ENCODE measurements around the gene GLCE. TPM values are rescaled to one million over a fixed set of nuclear protein-coding genes. Genes with fewer than 3 reads are reported as not detected.

The GLCE gene
- total and polyA plus RNA-seq, 9 of the 15 experiments (the other 6 are each of a cell fraction or from before 2014, with no cell fraction given), result 4.6 to 12.3 (median 10.6) TPM

DNA sequence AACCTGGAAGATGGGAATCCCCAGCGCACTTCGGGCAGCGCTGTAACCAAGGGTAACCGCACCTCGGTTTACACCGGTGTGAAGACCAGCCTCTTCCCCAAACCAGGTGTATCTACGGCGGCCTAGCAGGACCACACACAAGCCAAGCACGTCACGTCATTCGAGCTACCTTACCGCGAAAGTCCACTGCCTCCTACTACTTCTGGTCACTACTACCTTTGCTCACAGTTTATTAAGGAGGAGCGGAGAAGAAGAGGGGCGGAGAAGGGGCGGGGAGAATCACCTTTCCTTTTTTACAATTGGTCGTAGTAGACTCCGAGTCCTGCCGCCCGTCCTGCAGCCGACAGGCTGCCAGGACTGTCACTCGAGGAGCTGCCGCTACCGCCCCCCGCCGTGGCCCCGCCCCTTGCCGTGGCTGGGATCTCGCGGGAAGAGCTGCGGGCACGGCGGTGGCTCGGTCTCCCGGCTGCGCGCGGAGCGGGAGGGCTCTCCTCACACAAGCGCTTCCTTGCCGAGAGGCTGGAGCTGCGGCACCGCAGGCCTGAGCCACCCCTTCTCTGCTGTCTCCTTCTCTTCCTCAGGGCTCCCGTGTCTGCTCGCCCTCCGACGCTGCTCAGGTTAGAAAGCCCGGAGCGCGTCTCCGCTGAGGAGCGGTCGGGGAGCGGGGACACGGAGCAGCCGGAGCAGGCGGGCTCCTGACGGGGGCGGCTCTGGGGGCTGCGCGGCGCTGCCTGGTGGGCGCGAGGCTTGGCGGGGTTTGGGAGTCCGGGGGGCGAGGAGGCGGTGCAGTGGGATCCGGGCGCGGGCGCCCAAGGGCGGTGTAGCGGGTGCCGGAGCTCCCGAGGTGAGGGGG, at the start of gene GLCE (continued):
- TF ChIP-seq, protein P1, sequence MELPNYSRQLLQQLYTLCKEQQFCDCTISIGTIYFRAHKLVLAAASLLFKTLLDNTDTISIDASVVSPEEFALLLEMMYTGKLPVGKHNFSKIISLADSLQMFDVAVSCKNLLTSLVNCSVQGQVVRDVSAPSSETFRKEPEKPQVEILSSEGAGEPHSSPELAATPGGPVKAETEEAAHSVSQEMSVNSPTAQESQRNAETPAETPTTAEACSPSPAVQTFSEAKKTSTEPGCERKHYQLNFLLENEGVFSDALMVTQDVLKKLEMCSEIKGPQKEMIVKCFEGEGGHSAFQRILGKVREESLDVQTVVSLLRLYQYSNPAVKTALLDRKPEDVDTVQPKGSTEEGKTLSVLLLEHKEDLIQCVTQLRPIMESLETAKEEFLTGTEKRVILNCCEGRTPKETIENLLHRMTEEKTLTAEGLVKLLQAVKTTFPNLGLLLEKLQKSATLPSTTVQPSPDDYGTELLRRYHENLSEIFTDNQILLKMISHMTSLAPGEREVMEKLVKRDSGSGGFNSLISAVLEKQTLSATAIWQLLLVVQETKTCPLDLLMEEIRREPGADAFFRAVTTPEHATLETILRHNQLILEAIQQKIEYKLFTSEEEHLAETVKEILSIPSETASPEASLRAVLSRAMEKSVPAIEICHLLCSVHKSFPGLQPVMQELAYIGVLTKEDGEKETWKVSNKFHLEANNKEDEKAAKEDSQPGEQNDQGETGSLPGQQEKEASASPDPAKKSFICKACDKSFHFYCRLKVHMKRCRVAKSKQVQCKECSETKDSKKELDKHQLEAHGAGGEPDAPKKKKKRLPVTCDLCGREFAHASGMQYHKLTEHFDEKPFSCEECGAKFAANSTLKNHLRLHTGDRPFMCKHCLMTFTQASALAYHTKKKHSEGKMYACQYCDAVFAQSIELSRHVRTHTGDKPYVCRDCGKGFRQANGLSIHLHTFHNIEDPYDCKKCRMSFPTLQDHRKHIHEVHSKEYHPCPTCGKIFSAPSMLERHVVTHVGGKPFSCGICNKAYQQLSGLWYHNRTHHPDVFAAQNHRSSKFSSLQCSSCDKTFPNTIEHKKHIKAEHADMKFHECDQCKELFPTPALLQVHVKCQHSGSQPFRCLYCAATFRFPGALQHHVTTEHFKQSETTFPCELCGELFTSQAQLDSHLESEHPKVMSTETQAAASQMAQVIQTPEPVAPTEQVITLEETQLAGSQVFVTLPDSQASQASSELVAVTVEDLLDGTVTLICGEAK (IDR thresholded peaks at IDR 0.05), result no peak
- TF ChIP-seq, protein P1 (CRISPR knock-in tag; IDR thresholded peaks at IDR 0.05), result no peak
- TF ChIP-seq ELF4 (CRISPR knock-in tag; IDR thresholded peaks at IDR 0.05) (no peak), BCL6 (CRISPR knock-in tag; IDR thresholded peaks at IDR 0.05) (no peak), TAF15 (IDR thresholded peaks at IDR 0.05; ENCODE audit: low read depth, low read length) (no peak), ZNF551 (CRISPR knock-in tag; IDR thresholded peaks at IDR 0.05) (no peak), CSDE1 (IDR thresholded peaks at IDR 0.05) (no peak), MYNN (IDR thresholded peaks at IDR 0.05) (no peak), MYNN (CRISPR knock-in tag; IDR thresholded peaks at IDR 0.05) (no peak), ILK (tag; IDR thresholded peaks at IDR 0.05; ENCODE audit: borderline replicate concordance, low read depth) (no peak), ZNF282 (CRISPR knock-in tag; IDR thresholded peaks at IDR 0.05) (no peak), E2F6 (IDR thresholded peaks at IDR 0.05; ENCODE audit: borderline replicate concordance in 1 of 2, extremely low read depth in 1 of 2, insufficient read depth in 1 of 2, insufficient read length in 1 of 2, low read depth in 1 of 2, low read length in 1 of 2, poor library complexity in 1 of 2, severe bottlenecking in 1 of 2) (peak in 1 of 2 experiments; percentile 74), ETV1 (tag; conservative IDR thresholded peaks at IDR 0.05; ENCODE audit: low read depth) (no peak), KLF1 (tag; IDR thresholded peaks at IDR 0.05) (no peak), CREB3L1 (IDR thresholded peaks at IDR 0.05; ENCODE audit: borderline replicate concordance, low read depth) (peak; percentile 85), KLF16 (IDR thresholded peaks at IDR 0.05) (no peak)
